Hair follicular keratinocyte (primary cell): ENCODE measurements around the gene GJA10. TPM values are rescaled to one million over a fixed set of nuclear protein-coding genes. Genes with fewer than 3 reads are reported as not detected.

Experiments
- total RNA-seq: library from RNA; depleted of rRNA; stranded (reverse); fragments of >200 nt; gene quantifications from 2 replicates; pipeline ENCODE4 v1.2.3, GENCODE V29; 2015

The GJA10 gene
- total RNA-seq: not detected in 2 replicates

DNA sequence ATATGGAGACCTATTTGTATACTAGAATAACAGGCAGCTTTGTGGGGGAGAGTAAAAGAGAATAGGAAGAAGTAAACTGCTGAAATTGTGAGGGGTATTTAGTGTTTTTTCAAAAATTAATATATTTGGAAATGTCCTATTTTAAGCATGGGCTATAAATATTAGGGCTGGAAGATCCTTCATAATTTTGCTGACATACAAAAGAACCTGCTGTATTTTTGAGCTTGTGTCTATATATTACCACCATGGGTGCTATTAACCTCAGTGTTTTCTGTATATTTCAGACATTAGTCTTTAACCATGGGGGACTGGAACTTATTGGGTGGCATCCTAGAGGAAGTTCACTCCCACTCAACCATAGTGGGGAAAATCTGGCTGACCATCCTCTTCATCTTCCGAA, at the start of gene GJA10:
Gene GJA10 (plus strand): TSS at position 301 of the 400 bp plus-strand sequence. CDS start 0 bp downstream, at position 301.

Other genes starting within 250 kb of the GJA10 start
- 12.7 and 12.9 TPM in 2 replicates for gene MDN1, start 74.7 kb upstream of the GJA10 start, total RNA-seq
- 3.7 and 5.1 TPM in 2 replicates for gene CASP8AP2, start 64.6 kb upstream of the GJA10 start, total RNA-seq